HepG2 (cell line): ENCODE data around the gene PGAP3. TPM values are rescaled to one million over a fixed set of nuclear protein-coding genes. Genes with fewer than 3 reads are reported as not detected.

Source experiments
- CCAR2 ChIP-seq: fragments of 200-400 bp; formaldehyde crosslinking; optimal IDR thresholded peaks from 2 replicates; pipeline ENCODE3; 2018; ENCODE audit warnings: low read depth, mild to moderate bottlenecking, low read length, moderate library complexity
- CEBPZ ChIP-seq: IDR thresholded peaks from 2 replicates; pipeline ENCODE4 v1.6.1; 2012; ENCODE audit warnings: low read length, improper control_type of control experiment
- CHCHD3 ChIP-seq: sonication (generic); formaldehyde crosslinking; IDR thresholded peaks from 2 replicates; pipeline ENCODE4 v1.8.0; 2022; ENCODE audit warnings: mild to moderate bottlenecking, missing genetic modification reagents, moderate library complexity
- MXI1 ChIP-seq: IDR thresholded peaks from 3 replicates; pipeline ENCODE4 v1.6.1; 2012; ENCODE audit warnings: low read depth, low read length, inconsistent platforms, borderline replicate concordance
- NFIB ChIP-seq: sonication (generic); formaldehyde crosslinking; IDR thresholded peaks from 2 replicates; pipeline ENCODE4 v1.9.0; 2021; ENCODE audit warnings: missing genetic modification reagents, mild to moderate bottlenecking, borderline replicate concordance
- ONECUT2 ChIP-seq: sonication (generic); formaldehyde crosslinking; IDR thresholded peaks from 2 replicates; pipeline ENCODE4 v1.4.0; 2020; ENCODE audit warnings: missing genetic modification reagents
- SMARCE1 ChIP-seq: fragments of 450-650 bp; IDR thresholded peaks from 2 replicates; pipeline ENCODE4 v1.6.1; 2017; ENCODE audit warnings: borderline replicate concordance
- SOX5 ChIP-seq: IDR thresholded peaks from 2 replicates; pipeline ENCODE4 v1.6.1; 2016; ENCODE audit warnings: borderline replicate concordance
- SRF ChIP-seq: IDR thresholded peaks from 2 replicates; pipeline ENCODE4 v1.6.1; 2011; ENCODE audit warnings: mild to moderate bottlenecking, low read depth, low read length, moderate library complexity
- TOE1 ChIP-seq: sonication (generic); formaldehyde crosslinking; IDR thresholded peaks from 2 replicates; pipeline ENCODE4 v1.4.0; 2020; ENCODE audit warnings: mild to moderate bottlenecking, missing genetic modification reagents
- ZBTB33 ChIP-seq: sonication (generic); formaldehyde crosslinking; IDR thresholded peaks from 2 replicates; pipeline ENCODE4 v1.4.0; 2020; ENCODE audit warnings: missing genetic modification reagents
- ZNF180 ChIP-seq: sonication (generic); formaldehyde crosslinking; IDR thresholded peaks from 2 replicates; pipeline ENCODE4 v1.4.0; 2020; ENCODE audit warnings: low read depth, missing genetic modification reagents, borderline replicate concordance
- ZNF382 ChIP-seq: sonication (generic); formaldehyde crosslinking; IDR thresholded peaks from 2 replicates; pipeline ENCODE4 v1.5.0; 2020; ENCODE audit warnings: missing genetic modification reagents, mild to moderate bottlenecking, borderline replicate concordance
- ZNF740 ChIP-seq: sonication (generic); formaldehyde crosslinking; IDR thresholded peaks from 2 replicates; pipeline ENCODE4 v1.4.0; 2020; ENCODE audit warnings: missing genetic modification reagents
- ZSCAN21 ChIP-seq: sonication (generic); formaldehyde crosslinking; IDR thresholded peaks from 2 replicates; pipeline ENCODE4 v1.8.0; 2022; ENCODE audit warnings: mild to moderate bottlenecking, missing genetic modification reagents, moderate library complexity, borderline replicate concordance
- polyA plus RNA-seq, 8 experiments: library from polyadenylated mRNA; depleted of rRNA in 3 of 8; stranded (reverse) in 7 of 8; unstranded in 1 of 8; fragments of >200 nt; fragmentation: Illumina TruSeq in 4 of 8; extraction: Trizol in 4 of 8; gene quantifications; 2 replicates each; pipeline versions ENCODE4 v1.2.1 to v1.2.3, GENCODE V29; 2011 to 2016; ENCODE audit warnings: low read depth in 4 of 8, missing spikeins in 1 of 8, mixed read lengths in 1 of 8; ENCODE audit not compliant: insufficient read depth in 1 of 8
- total RNA-seq, 5 experiments: library from RNA; depleted of rRNA; stranded (reverse); fragments of >200 nt; fragmentation: Illumina TruSeq; extraction: Trizol; gene quantifications; 2 replicates each; pipeline ENCODE4 v1.2.3, GENCODE V29; 2016; ENCODE audit warnings: low read depth in 1 of 5
- TF ChIP-seq, protein P1 (sequence below): sonication (generic); formaldehyde crosslinking; IDR thresholded peaks from 2 replicates; pipeline ENCODE4 v1.4.0; 2020; ENCODE audit warnings: low read depth, mild to moderate bottlenecking, missing genetic modification reagents
- TF ChIP-seq, protein P2 (sequence below): sonication (generic); formaldehyde crosslinking; IDR thresholded peaks from 2 replicates; pipeline ENCODE4 v1.8.1; 2022; ENCODE audit warnings: low read depth, mild to moderate bottlenecking, missing genetic modification reagents

Gene PGAP3
- total and polyA plus RNA-seq, 2 of the 13 experiments (the other 11 are each of a cell fraction or from before 2014, with no cell fraction given) = 11.9 to 14.6 TPM

GRCh38 chr17:39671651-39672521, 16.0 kb downstream of the PGAP3 start (continued):
- TF ChIP-seq ZSCAN21 (CRISPR knock-in tag) (peak; percentile 91), TOE1 (CRISPR knock-in tag) (no peak), ZNF382 (CRISPR knock-in tag) (no peak), ZNF740 (CRISPR knock-in tag) (peak; percentile 99), ZNF180 (CRISPR knock-in tag) (no peak), SMARCE1 (no peak), CEBPZ (no peak), SOX5 (no peak), NFIB (CRISPR knock-in tag) (no peak), ONECUT2 (CRISPR knock-in tag) (no peak), CHCHD3 (no peak), MXI1 (0 out of 3 replicates have a peak, but pooled peaks have one; percentile 17), SRF (no peak), ZBTB33 (CRISPR knock-in tag) (peak; percentile 13; the same call in 1 of the 2 replicates), CCAR2 (no peak)
- TF ChIP-seq, protein P1, sequence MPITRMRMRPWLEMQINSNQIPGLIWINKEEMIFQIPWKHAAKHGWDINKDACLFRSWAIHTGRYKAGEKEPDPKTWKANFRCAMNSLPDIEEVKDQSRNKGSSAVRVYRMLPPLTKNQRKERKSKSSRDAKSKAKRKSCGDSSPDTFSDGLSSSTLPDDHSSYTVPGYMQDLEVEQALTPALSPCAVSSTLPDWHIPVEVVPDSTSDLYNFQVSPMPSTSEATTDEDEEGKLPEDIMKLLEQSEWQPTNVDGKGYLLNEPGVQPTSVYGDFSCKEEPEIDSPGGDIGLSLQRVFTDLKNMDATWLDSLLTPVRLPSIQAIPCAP (CRISPR knock-in tag) = no peak
- TF ChIP-seq, protein P2, sequence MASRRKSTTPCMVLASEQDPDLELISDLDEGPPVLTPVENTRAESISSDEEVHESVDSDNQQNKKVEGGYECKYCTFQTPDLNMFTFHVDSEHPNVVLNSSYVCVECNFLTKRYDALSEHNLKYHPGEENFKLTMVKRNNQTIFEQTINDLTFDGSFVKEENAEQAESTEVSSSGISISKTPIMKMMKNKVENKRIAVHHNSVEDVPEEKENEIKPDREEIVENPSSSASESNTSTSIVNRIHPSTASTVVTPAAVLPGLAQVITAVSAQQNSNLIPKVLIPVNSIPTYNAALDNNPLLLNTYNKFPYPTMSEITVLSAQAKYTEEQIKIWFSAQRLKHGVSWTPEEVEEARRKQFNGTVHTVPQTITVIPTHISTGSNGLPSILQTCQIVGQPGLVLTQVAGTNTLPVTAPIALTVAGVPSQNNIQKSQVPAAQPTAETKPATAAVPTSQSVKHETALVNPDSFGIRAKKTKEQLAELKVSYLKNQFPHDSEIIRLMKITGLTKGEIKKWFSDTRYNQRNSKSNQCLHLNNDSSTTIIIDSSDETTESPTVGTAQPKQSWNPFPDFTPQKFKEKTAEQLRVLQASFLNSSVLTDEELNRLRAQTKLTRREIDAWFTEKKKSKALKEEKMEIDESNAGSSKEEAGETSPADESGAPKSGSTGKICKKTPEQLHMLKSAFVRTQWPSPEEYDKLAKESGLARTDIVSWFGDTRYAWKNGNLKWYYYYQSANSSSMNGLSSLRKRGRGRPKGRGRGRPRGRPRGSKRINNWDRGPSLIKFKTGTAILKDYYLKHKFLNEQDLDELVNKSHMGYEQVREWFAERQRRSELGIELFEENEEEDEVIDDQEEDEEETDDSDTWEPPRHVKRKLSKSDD (CRISPR knock-in tag) = no peak
